ENCODE measurements around the gene PRDM10. TPM values are rescaled to one million over a fixed set of nuclear protein-coding genes. Genes with fewer than 3 reads are reported as not detected.

Gene PRDM10
- total and polyA plus RNA-seq, 2 experiments from 2014 or later: 4.1 to 12.0 TPM

DNA sequence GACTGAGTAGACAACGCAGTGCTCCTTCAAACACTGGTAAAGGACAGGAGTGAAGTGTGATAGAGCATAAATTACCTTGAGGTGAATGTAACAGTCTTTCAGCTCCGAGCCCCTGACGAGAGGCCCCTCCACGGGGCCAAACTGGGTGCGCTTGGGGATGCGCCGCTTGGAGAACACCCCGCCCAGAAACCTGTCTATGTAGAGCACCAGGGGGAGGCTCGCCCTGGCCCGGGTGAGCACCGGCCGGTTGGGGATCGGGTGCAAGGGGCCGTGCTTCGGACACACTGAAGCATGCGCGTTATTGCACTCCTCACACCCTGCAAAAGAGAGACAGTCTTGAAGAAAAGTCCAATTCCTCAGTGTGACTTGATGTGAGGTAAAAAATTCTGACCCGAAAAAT, 57.9 kb downstream of the PRDM10 start:
- Histone ChIP-seq H3K27ac (no peak overlapping the region), H3K36me3 (peaks cover 5% of the 10 kb centered on the region), H3K4me3 (no peak overlapping the region), H3K9me3 (ENCODE audit: low read depth) (no peaks in the 10 kb centered on the region), H3K27me3 (no peaks in the 10 kb centered on the region), H3K4me1 (ENCODE audit: low read depth) (no peaks in the 10 kb centered on the region)
- TF ChIP-seq, protein P1, sequence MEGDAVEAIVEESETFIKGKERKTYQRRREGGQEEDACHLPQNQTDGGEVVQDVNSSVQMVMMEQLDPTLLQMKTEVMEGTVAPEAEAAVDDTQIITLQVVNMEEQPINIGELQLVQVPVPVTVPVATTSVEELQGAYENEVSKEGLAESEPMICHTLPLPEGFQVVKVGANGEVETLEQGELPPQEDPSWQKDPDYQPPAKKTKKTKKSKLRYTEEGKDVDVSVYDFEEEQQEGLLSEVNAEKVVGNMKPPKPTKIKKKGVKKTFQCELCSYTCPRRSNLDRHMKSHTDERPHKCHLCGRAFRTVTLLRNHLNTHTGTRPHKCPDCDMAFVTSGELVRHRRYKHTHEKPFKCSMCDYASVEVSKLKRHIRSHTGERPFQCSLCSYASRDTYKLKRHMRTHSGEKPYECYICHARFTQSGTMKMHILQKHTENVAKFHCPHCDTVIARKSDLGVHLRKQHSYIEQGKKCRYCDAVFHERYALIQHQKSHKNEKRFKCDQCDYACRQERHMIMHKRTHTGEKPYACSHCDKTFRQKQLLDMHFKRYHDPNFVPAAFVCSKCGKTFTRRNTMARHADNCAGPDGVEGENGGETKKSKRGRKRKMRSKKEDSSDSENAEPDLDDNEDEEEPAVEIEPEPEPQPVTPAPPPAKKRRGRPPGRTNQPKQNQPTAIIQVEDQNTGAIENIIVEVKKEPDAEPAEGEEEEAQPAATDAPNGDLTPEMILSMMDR (IDR thresholded peaks at IDR 0.05; ENCODE audit: low read depth, low read length): no peak
- DNase-seq (ENCODE audit: low read depth in 1 of 2, low spot score in 1 of 2): no peak

DNA sequence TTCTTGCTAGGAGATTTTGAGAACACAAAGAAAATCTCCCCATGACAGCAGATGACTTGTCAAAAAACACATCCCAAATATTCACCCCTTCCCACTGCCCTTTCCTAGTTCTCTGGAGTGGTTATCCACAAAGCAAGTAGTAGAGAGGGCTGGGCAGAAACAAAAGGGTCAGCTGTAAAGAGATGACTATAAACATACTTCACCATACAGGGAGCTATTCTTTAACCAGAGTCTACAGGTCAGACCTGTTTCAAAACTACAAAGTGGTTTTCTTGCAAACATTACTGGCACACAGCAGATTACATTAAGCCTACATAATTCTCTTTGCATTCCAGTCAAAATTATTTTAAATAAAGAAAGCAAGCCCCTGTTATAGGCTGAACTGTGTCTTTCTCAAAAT, 59.6 kb downstream of the PRDM10 start:
- Histone ChIP-seq H3K27me3 (no peaks in the 10 kb centered on the region), H3K4me3 (no peak overlapping the region), H3K36me3 (peaks cover 5% of the 10 kb centered on the region), H3K9me3 (ENCODE audit: low read depth) (no peaks in the 10 kb centered on the region), H3K27ac (no peak overlapping the region), H3K4me1 (ENCODE audit: low read depth) (no peaks in the 10 kb centered on the region)
- no peak for DNase-seq (ENCODE audit: low read depth in 1 of 2, low spot score in 1 of 2)
- TF ChIP-seq, protein P1 (IDR thresholded peaks at IDR 0.05; ENCODE audit: low read depth, low read length): no peak

DNA sequence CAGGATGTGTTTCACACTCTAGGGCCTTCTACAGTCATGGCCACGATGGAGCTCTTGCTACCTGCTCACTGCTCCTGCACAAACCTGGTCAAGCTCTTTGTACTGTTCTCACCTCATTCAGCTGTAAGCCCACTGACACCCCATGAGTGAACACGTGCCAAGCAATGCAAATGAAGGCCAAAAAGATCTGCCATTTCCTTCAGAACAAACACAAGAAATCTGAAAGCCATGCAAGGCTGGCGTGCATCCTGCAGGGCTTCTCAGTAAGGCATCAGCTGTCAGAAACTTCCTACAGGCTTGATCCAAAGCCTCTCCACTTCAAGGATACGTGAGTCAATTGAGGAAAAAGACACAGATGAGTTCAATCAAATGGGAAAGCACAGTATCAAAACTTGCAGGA, 63.1 kb downstream of the PRDM10 start:
- Histone ChIP-seq H3K27me3 (no peaks in the 10 kb centered on the region), H3K36me3 (peaks cover 5% of the 10 kb centered on the region), H3K27ac (no peak overlapping the region), H3K4me1 (ENCODE audit: low read depth) (no peaks in the 10 kb centered on the region), H3K4me3 (no peak overlapping the region), H3K9me3 (ENCODE audit: low read depth) (no peaks in the 10 kb centered on the region)
- DNase-seq (ENCODE audit: low read depth in 1 of 2, low spot score in 1 of 2): no peak
- TF ChIP-seq, protein P1 (IDR thresholded peaks at IDR 0.05; ENCODE audit: low read depth, low read length): no peak

DNA sequence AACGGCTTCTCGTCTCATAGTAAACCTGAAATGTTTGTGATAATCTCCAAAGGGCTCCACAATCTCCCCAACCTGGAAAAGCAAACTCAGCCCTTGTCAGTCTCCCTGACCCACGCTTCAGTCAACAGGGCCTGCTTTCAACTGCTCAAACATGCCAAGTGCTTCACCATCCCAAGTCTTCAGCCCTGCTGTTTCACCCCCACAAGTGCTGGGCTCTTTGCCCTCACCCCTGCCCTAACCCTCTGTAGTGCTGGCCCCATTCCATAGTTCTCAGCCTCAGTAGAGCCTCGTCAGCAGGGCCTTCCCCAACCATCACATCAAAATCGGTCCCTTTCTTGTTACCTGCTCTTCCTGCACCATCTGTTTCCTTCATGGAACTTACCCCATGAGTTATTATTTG, 63.9 kb downstream of the PRDM10 start:
- TF ChIP-seq, protein P1 (IDR thresholded peaks at IDR 0.05; ENCODE audit: low read depth, low read length): no peak
- Histone ChIP-seq H3K9me3 (ENCODE audit: low read depth) (no peaks in the 10 kb centered on the region), H3K4me3 (no peak overlapping the region), H3K4me1 (ENCODE audit: low read depth) (no peaks in the 10 kb centered on the region), H3K27me3 (no peaks in the 10 kb centered on the region), H3K36me3 (peaks cover 5% of the 10 kb centered on the region), H3K27ac (no peak overlapping the region)
- DNase-seq (ENCODE audit: low read depth in 1 of 2, low spot score in 1 of 2): no peak

DNA sequence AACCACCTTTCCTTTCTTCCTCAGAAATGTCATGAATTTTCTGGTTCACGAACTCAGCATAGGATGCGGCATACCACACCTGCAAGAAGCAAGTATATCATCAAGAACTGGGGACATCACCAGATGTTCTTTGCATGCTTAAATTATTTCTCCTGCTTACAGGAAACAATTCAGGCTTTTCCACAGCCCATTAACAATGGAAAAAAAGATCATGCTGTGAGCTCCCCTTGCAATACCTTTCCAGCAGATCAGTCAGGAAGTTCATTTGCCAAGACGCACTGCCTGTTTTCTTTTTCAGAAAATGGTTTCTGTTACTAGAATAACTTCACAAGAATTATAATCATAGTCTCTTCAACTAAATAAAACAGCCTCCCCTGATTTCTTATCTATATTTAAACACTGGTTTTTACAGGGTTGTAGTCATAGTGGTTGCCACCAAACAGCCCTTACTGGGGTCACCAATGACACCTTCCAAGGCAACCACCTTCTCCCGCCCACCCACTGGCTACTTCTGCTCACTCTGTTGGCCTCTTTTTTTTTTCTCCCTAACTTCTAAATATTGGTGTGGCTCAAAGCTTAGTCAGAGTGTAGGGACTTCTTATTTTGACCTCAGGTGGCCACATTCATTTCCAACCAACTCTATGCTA, 64.9 kb downstream of the PRDM10 start:
- Histone ChIP-seq H3K4me3 (no peak overlapping the region), H3K36me3 (peaks cover 5% of the 10 kb centered on the region), H3K9me3 (ENCODE audit: low read depth) (no peaks in the 10 kb centered on the region), H3K4me1 (ENCODE audit: low read depth) (no peaks in the 10 kb centered on the region), H3K27ac (no peak overlapping the region), H3K27me3 (no peaks in the 10 kb centered on the region)
- TF ChIP-seq, protein P1 (IDR thresholded peaks at IDR 0.05; ENCODE audit: low read depth, low read length): no peak
- no peak for DNase-seq (ENCODE audit: low read depth in 1 of 2, low spot score in 1 of 2)
